GM10266 (cell line): ENCODE measurements around the gene YIF1A.

Source experiments
- DNase-seq: peaks from one replicate; pipeline ENCODE4 v3.0.0; 2012; ENCODE audit errors: extremely low spot score
- CTCF ChIP-seq: IDR thresholded peaks from 2 replicates; pipeline ENCODE4 v1.5.1; 2012; ENCODE audit warnings: mild to moderate bottlenecking, low read depth; ENCODE audit not compliant: control insufficient read depth, insufficient read depth; ENCODE audit errors: missing control alignments

The YIF1A gene

GRCh38 chr11:66333896-66334604 lies 45.1 kb upstream of the YIF1A start:
- no peak for TF ChIP-seq CTCF
- no peak for DNase-seq

- no peak for DNase-seq
- no peak for TF ChIP-seq CTCF
These were observed 44.4 kb upstream of the YIF1A start for GRCh38 chr11:66333220-66333877.

GRCh38 chr11:66332371-66333219 lies 43.7 kb upstream of the YIF1A start:
- no peak for TF ChIP-seq CTCF
- no peak for DNase-seq

GRCh38 chr11:66331542-66332370 lies 42.8 kb upstream of the YIF1A start:
- TF ChIP-seq CTCF = no peak
- DNase-seq = no peak

- DNase-seq = no peak
- no peak for TF ChIP-seq CTCF
These were observed 42.0 kb upstream of the YIF1A start for GRCh38 chr11:66330931-66331330.

GRCh38 chr11:66329165-66329673 lies 40.3 kb upstream of the YIF1A start:
- TF ChIP-seq CTCF = no peak
- DNase-seq = no peak
